GM12801 (cell line): ENCODE data around the gene SMIM1.

Source experiments
- TF ChIP-seq, protein P1 (sequence below): IDR thresholded peaks from one replicate; pipeline ENCODE4 v1.5.1; 2011; ENCODE audit warnings: control low read depth; ENCODE audit not compliant: insufficient read length; ENCODE audit errors: extremely low read depth

SMIM1 gene

GRCh38 chr1:3777078-3777547 is 4.6 kb downstream of the SMIM1 start:
- TF ChIP-seq, protein P1, sequence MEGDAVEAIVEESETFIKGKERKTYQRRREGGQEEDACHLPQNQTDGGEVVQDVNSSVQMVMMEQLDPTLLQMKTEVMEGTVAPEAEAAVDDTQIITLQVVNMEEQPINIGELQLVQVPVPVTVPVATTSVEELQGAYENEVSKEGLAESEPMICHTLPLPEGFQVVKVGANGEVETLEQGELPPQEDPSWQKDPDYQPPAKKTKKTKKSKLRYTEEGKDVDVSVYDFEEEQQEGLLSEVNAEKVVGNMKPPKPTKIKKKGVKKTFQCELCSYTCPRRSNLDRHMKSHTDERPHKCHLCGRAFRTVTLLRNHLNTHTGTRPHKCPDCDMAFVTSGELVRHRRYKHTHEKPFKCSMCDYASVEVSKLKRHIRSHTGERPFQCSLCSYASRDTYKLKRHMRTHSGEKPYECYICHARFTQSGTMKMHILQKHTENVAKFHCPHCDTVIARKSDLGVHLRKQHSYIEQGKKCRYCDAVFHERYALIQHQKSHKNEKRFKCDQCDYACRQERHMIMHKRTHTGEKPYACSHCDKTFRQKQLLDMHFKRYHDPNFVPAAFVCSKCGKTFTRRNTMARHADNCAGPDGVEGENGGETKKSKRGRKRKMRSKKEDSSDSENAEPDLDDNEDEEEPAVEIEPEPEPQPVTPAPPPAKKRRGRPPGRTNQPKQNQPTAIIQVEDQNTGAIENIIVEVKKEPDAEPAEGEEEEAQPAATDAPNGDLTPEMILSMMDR = no peak

- TF ChIP-seq, protein P1 = no peak
Observed at GRCh38 chr1:3777647-3778589, 5.4 kb downstream of the SMIM1 start.

DNA sequence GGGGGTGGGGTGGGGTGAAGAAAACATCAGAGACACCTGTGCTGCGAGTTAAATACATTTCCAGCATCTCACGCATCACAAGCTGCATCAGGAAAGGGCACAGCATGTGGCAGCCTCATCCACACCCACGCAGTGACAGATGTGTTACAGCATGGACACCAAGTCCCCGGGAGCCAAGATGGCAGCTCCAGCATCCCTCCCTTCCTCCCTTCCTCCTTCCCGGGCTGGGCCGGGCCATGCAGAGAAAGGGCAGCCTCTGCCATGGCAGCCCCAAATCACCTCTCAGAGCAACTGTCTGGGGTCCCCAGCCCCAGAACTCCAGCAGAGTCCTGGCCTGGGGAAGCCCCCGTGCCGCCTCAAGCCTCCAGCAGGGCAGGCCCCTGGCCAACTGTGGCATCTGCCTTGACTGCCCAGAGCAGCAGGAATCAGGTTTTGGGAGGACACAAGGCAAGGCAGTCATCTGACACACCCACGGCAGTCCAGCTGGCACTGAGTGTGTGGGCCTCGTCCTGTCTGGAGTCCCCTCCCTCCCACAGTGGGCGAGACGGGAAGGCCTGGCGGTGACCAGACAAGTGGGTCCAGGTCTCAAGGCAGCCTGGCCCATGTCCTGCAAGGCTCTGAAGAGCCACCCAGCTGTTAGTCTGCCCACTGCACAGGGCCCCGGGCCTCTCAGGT is 6.2 kb downstream of the SMIM1 start:
- TF ChIP-seq, protein P1 = no peak

- TF ChIP-seq, protein P1 = no peak
Observed at GRCh38 chr1:3779265-3779911, 6.8 kb downstream of the SMIM1 start.

- TF ChIP-seq, protein P1 = no peak
Observed at GRCh38 chr1:3779912-3780416, 7.4 kb downstream of the SMIM1 start.

DNA sequence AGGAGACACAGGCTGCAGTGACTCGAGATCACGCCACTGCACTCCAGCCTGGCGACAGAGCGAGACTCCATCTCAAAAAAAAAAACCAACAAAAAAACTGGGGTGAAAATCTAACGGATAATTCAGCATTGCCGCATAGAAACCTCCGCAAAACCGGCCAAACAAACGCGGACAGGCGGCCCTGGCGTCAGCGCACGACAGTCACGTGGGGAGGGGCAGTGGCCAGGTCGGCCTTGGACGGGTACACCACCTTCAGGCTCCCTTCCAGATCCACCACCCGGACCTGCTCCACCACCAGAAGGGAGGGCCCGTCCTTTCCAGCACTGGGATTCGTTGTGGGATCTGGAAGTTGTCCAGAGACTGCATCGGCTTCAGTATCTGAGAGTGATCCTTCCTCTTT is 8.4 kb downstream of the SMIM1 start:
- TF ChIP-seq, protein P1 = no peak
